Measurements from ENCODE around the gene AVL9. TPM values are rescaled to one million over a fixed set of nuclear protein-coding genes. Genes with fewer than 3 reads are reported as not detected.

AVL9 gene
- total RNA-seq, 1 donor from 2014 or later = 78.3 TPM

DNA sequence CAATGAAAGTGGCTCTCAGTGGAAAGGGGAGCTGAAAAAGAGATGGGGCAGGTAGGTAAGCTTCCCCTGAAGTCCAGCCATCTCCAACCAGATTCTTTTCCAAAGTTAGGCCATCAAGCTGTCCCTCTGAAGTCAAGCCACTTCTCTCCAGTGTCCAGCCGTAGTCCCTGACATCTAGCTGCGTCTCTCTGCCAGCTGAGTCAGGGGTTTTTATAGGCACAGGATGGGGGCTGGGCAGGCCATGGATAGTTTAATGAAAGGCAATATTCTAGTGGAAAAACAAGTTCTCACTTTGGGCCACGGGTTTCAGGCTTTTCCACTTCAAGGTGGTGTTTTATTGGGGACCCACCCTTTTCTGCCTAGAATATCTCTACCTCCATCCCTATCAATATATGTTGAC is 36.8 kb downstream of the AVL9 start:
- intact Hi-C loops (cut with DNase I) = no loop called here
- DNase-seq (ENCODE audit: low spot score in 2 of 2) = no peak
- H3K27me3 ChIP-seq = no peaks in the 10 kb centered on the region
- H3K36me3 ChIP-seq = no peaks in the 10 kb centered on the region
- no peak overlapping the region for H3K4me3 ChIP-seq
- peaks cover 0 to 8% of the 10 kb centered on the region in 2 donors for H3K4me1 ChIP-seq
- TF ChIP-seq CTCF (IDR thresholded peaks at IDR 0.05) = no peak
- no peak overlapping the region for H3K27ac ChIP-seq
- no peaks in the 10 kb centered on the region for H3K9me3 ChIP-seq

DNA sequence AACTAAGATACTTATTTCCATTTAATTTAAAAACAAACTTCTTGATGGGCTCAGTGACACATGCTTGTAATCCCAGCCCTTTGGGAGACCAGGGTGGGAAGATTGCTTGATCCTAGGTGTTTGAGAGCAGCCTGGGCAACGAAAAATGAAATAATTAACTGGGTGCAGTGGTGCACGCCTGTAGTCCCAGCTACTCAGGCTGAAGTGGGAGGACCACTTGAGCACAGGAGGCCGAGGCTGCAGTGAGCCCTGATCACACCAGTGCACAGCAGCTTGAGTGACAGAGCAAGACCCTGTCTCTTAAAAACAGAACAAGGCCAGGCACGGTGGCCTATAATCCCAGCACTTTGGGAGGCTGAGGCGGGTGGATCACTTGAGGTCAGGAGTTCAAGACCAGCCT is 37.4 kb downstream of the AVL9 start:
- Histone ChIP-seq H3K4me1 (peaks cover 0 to 11% of the 10 kb centered on the region in 2 donors), H3K36me3 (no peaks in the 10 kb centered on the region), H3K27me3 (no peaks in the 10 kb centered on the region), H3K4me3 (no peak overlapping the region), H3K27ac (no peak overlapping the region), H3K9me3 (no peaks in the 10 kb centered on the region)
- intact Hi-C loops (cut with DNase I) = no loop called here
- DNase-seq (ENCODE audit: low spot score in 2 of 2) = no peak
- TF ChIP-seq CTCF (IDR thresholded peaks at IDR 0.05) = no peak

DNA sequence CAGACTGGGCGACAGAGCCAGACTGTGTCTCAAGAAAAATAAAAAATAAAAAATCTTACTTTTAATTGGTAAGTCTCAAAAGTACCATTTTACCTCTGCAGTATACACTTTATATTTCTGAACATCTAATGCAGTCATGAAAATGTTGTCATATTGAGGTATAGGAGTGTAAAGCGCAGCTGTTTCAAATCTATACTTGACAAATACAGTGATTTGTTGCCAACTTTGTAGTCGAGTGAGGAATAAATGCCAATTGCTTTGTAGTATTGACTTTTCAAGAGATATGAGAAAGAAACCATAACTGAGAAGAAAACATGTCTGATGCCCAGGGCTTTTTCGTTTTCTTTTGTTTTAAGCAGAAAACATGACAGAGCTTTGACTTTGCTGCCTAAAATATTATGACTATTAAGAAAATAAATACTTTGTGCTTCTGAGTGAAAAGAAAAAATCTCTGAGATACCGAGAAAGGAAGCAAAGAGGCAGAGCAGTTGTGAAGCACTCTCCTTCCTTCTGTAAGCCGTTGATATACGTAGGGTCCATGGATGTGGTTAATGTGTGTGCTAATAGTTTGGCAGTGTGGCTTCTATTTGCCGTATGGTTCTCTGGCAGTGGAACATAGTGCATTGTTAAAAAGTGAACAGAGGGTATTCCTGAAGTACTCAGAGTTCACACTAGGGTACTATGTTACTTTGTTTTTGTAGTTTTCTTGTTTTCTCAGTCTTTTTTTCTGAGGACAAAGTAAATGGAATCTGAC is 38.2 kb downstream of the AVL9 start:
- Histone ChIP-seq H3K27me3 (no peaks in the 10 kb centered on the region), H3K4me1 (peaks cover 0 to 14% of the 10 kb centered on the region in 2 donors), H3K4me3 (no peak overlapping the region), H3K36me3 (no peaks in the 10 kb centered on the region), H3K9me3 (no peaks in the 10 kb centered on the region), H3K27ac (peak overlapping the region in 1 of 2 donors; percentile 3)
- DNase-seq (ENCODE audit: low spot score in 2 of 2) = no peak
- intact Hi-C loops (cut with DNase I) = no loop called here
- no peak for TF ChIP-seq CTCF (IDR thresholded peaks at IDR 0.05)

DNA sequence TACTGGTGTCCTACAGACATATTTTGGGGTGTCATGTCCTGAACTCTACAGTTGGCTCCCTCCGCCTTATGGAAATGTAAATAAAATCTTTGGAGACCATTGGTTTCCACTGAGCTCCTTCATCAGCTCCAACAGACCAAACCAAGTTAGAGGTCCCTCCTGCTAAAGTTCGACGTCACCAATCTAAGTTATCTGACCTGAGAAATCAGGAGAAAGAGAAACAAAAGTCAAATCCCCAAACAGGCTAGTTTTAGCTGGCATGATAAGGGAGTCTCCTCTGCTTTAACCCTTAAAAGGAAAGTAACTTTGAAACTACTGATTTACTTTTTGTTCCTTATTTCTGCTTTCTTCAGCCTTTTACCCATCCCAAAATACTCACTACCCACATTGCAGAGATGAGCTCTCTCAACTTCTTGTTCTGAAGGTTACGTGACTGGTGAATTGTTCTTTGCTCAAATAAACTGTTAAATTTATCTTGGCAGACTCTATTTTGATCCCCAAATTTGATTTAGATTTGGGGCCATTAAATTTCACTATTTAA is 39.9 kb downstream of the AVL9 start:
- no peak for TF ChIP-seq CTCF (IDR thresholded peaks at IDR 0.05)
- no peaks in the 10 kb centered on the region for H3K36me3 ChIP-seq
- DNase-seq (ENCODE audit: low spot score in 2 of 2) = no peak
- H3K4me3 ChIP-seq = no peak overlapping the region
- peaks cover 0 to 14% of the 10 kb centered on the region in 2 donors for H3K4me1 ChIP-seq
- H3K27me3 ChIP-seq = no peaks in the 10 kb centered on the region
- H3K27ac ChIP-seq = no peak overlapping the region
- no peaks in the 10 kb centered on the region for H3K9me3 ChIP-seq
- intact Hi-C loops (cut with DNase I) = loop anchor here (5.0 kb wide), 1 partner anchor 43 kb away; the partner anchor contains the start of gene LSM5

GRCh38 chr7:32536016-32536415 is 40.7 kb downstream of the AVL9 start:
- Histone ChIP-seq H3K27ac (no peak overlapping the region), H3K4me3 (no peak overlapping the region), H3K9me3 (no peaks in the 10 kb centered on the region), H3K36me3 (no peaks in the 10 kb centered on the region), H3K27me3 (no peaks in the 10 kb centered on the region), H3K4me1 (peaks cover 0 to 14% of the 10 kb centered on the region in 2 donors)
- TF ChIP-seq CTCF (IDR thresholded peaks at IDR 0.05) = no peak
- DNase-seq (ENCODE audit: low spot score in 2 of 2) = no peak
- intact Hi-C loops (cut with DNase I) = loop anchor here (5.0 kb wide), 1 partner anchor 44 kb away; the partner anchor contains the start of gene LSM5
